Astrocyte of the cerebellum (primary cell): ENCODE results near the gene PMPCA.
"Not testable (repeated sequence)": the region's sequence is repeated elsewhere in the genome, so short reads cannot be mapped to it uniquely, and the experiment has no call there.

Experiments used
- DNase-seq: peaks from one replicate; pipeline ENCODE4 v3.0.0-alpha.2; 2011; ENCODE audit warnings: low read depth
- H3K4me3 ChIP-seq: 2 replicates; pipeline ENCODE4 v1.5.1; 2011; ENCODE audit warnings: mild to moderate bottlenecking, low read depth, low read length, moderate library complexity
- CTCF ChIP-seq: IDR thresholded peaks from 2 replicates; pipeline ENCODE4 v1.5.1; 2012; ENCODE audit warnings: low read length, low read depth, moderate library complexity, mild to moderate bottlenecking; ENCODE audit errors: missing control alignments
- in situ Hi-C: cut with HindIII; loops from 2 replicates; pipeline ENCODE4 v1.10.0; 2017; ENCODE audit warnings: low sequenced_read_pairs

The PMPCA gene

GRCh38 chr9:136421791-136422190 lies 11.3 kb downstream of the PMPCA start:
- TF ChIP-seq CTCF, result no peak

GRCh38 chr9:136422876-136423275 lies 12.4 kb downstream of the PMPCA start:
- no peak for TF ChIP-seq CTCF
- in situ Hi-C loops, result no loop called here

More at GRCh38 chr9:136421791-136422190, 11.3 kb downstream of the PMPCA start:
- H3K4me3 ChIP-seq, result no peak overlapping the region
- DNase-seq, result no peak
- in situ Hi-C loops, result no loop called here

GRCh38 chr9:136423432-136424146 lies 13.1 kb downstream of the PMPCA start:
- DNase-seq, result no peak
- no peak for TF ChIP-seq CTCF
- in situ Hi-C loops, result no loop called here
- H3K4me3 ChIP-seq, result no peak overlapping the region

More at GRCh38 chr9:136422876-136423275, 12.4 kb downstream of the PMPCA start:
- no peak for DNase-seq
- H3K4me3 ChIP-seq, result no peak overlapping the region

- no peak for TF ChIP-seq CTCF
- no peak for DNase-seq
- H3K4me3 ChIP-seq, result no peak overlapping the region
- in situ Hi-C loops, result no loop called here
Observed at GRCh38 chr9:136424750-136425362, 14.4 kb downstream of the PMPCA start.

GRCh38 chr9:136425367-136425766 lies 14.9 kb downstream of the PMPCA start:
- DNase-seq, H3K4me3 ChIP-seq, in situ Hi-C loops: not testable (repeated sequence)

- H3K4me3 ChIP-seq, result no peak overlapping the region
- no peak for TF ChIP-seq CTCF
- DNase-seq, result no peak
- in situ Hi-C loops, result no loop called here
Observed at GRCh38 chr9:136426787-136427186, 16.3 kb downstream of the PMPCA start.

- no peak for DNase-seq
- TF ChIP-seq CTCF, result no peak
- in situ Hi-C loops, result no loop called here
- H3K4me3 ChIP-seq, result no peak overlapping the region
Observed at GRCh38 chr9:136429075-136429628, 18.7 kb downstream of the PMPCA start.
